ENCODE results near the gene WNT8B. TPM values are rescaled to one million over a fixed set of nuclear protein-coding genes. Genes with fewer than 3 reads are reported as not detected.
A peak's percentile ranks its signal among the peaks of the same experiment; 100 is the strongest.

Gene WNT8B
- total RNA-seq, 1 donor from 2014 or later = not detected

DNA sequence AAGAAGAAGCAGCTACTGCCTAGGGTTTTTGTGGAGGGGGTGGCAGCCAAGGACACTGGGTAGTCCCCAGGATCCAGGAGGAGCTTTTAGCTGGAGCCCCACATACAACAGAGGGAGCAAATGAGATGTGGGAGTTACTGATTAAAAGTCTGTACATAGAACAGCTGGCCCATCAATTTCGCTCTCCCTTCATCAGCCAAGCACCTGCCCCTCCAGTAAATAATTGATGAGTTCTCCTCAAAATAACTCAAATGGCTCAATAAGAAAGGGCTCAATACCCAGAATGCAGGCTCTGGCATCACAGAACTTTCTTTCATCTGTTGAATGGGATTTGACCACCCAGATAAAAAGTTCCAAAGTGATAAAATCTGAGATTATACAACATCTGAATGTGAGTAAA is 15.1 kb upstream of the WNT8B start:
- no peaks in the 10 kb centered on the region for H3K27me3 ChIP-seq (ENCODE audit: control insufficient read depth in 3 of 3, insufficient read depth in 3 of 3, low read length in 3 of 3)
- no peaks in the 10 kb centered on the region for H3K36me3 ChIP-seq (ENCODE audit: control insufficient read depth in 3 of 3, insufficient read depth in 3 of 3, low read length in 3 of 3)
- no peak overlapping the region for H3K4me3 ChIP-seq (ENCODE audit: low read length in 3 of 3)
- no peak overlapping the region for H3K9ac ChIP-seq (ENCODE audit: low read depth in 1 of 3, low read length in 3 of 3)
- H3K4me1 ChIP-seq (ENCODE audit: control insufficient read depth in 3 of 3, insufficient read depth in 3 of 3, low read length in 3 of 3) = no peaks in the 10 kb centered on the region
- no peak overlapping the region for H3K27ac ChIP-seq (ENCODE audit: low read depth, low read length)
- peaks cover 0 to 3% (median 0%) of the 10 kb centered on the region in 3 donors for H3K9me3 ChIP-seq (ENCODE audit: control insufficient read depth in 3 of 3, low read length in 3 of 3)

- peaks cover 0 to 3% (median 0%) of the 10 kb centered on the region in 3 donors for H3K9me3 ChIP-seq (ENCODE audit: control insufficient read depth in 3 of 3, low read length in 3 of 3)
- H3K27me3 ChIP-seq (ENCODE audit: control insufficient read depth in 3 of 3, insufficient read depth in 3 of 3, low read length in 3 of 3) = no peaks in the 10 kb centered on the region
- no peak overlapping the region for H3K27ac ChIP-seq (ENCODE audit: low read depth, low read length)
- H3K4me1 ChIP-seq (ENCODE audit: control insufficient read depth in 3 of 3, insufficient read depth in 3 of 3, low read length in 3 of 3) = no peaks in the 10 kb centered on the region
- H3K4me3 ChIP-seq (ENCODE audit: low read length in 3 of 3) = no peak overlapping the region
- no peaks in the 10 kb centered on the region for H3K36me3 ChIP-seq (ENCODE audit: control insufficient read depth in 3 of 3, insufficient read depth in 3 of 3, low read length in 3 of 3)
- no peak overlapping the region for H3K9ac ChIP-seq (ENCODE audit: low read depth in 1 of 3, low read length in 3 of 3)
Measured at GRCh38 chr10:100448951-100449350, 13.9 kb upstream of the WNT8B start.

GRCh38 chr10:100468322-100468721 is 5.5 kb downstream of the WNT8B start:
- H3K27ac ChIP-seq (ENCODE audit: low read depth, low read length) = no peak overlapping the region
- H3K9me3 ChIP-seq (ENCODE audit: control insufficient read depth in 3 of 3, low read length in 3 of 3) = no peaks in the 10 kb centered on the region
- H3K9ac ChIP-seq (ENCODE audit: low read depth in 1 of 3, low read length in 3 of 3) = no peak overlapping the region
- no peaks in the 10 kb centered on the region for H3K27me3 ChIP-seq (ENCODE audit: control insufficient read depth in 3 of 3, insufficient read depth in 3 of 3, low read length in 3 of 3)
- no peaks in the 10 kb centered on the region for H3K36me3 ChIP-seq (ENCODE audit: control insufficient read depth in 3 of 3, insufficient read depth in 3 of 3, low read length in 3 of 3)
- no peak overlapping the region for H3K4me3 ChIP-seq (ENCODE audit: low read length in 3 of 3)
- no peaks in the 10 kb centered on the region for H3K4me1 ChIP-seq (ENCODE audit: control insufficient read depth in 3 of 3, insufficient read depth in 3 of 3, low read length in 3 of 3)

- no peaks in the 10 kb centered on the region for H3K27me3 ChIP-seq (ENCODE audit: control insufficient read depth in 3 of 3, insufficient read depth in 3 of 3, low read length in 3 of 3)
- H3K9ac ChIP-seq (ENCODE audit: low read depth in 1 of 3, low read length in 3 of 3) = no peak overlapping the region
- H3K4me1 ChIP-seq (ENCODE audit: control insufficient read depth in 3 of 3, insufficient read depth in 3 of 3, low read length in 3 of 3) = no peaks in the 10 kb centered on the region
- no peak overlapping the region for H3K27ac ChIP-seq (ENCODE audit: low read depth, low read length)
- no peak overlapping the region for H3K4me3 ChIP-seq (ENCODE audit: low read length in 3 of 3)
- H3K36me3 ChIP-seq (ENCODE audit: control insufficient read depth in 3 of 3, insufficient read depth in 3 of 3, low read length in 3 of 3) = no peaks in the 10 kb centered on the region
- no peaks in the 10 kb centered on the region for H3K9me3 ChIP-seq (ENCODE audit: control insufficient read depth in 3 of 3, low read length in 3 of 3)
Measured at GRCh38 chr10:100468978-100469377, 6.2 kb downstream of the WNT8B start.

GRCh38 chr10:100469756-100470155 is 6.9 kb downstream of the WNT8B start:
- Histone ChIP-seq H3K36me3 (ENCODE audit: control insufficient read depth in 3 of 3, insufficient read depth in 3 of 3, low read length in 3 of 3) (no peaks in the 10 kb centered on the region), H3K27ac (ENCODE audit: low read depth, low read length) (no peak overlapping the region), H3K4me1 (ENCODE audit: control insufficient read depth in 3 of 3, insufficient read depth in 3 of 3, low read length in 3 of 3) (no peaks in the 10 kb centered on the region), H3K4me3 (ENCODE audit: low read length in 3 of 3) (no peak overlapping the region), H3K9me3 (ENCODE audit: control insufficient read depth in 3 of 3, low read length in 3 of 3) (no peaks in the 10 kb centered on the region), H3K27me3 (ENCODE audit: control insufficient read depth in 3 of 3, insufficient read depth in 3 of 3, low read length in 3 of 3) (no peaks in the 10 kb centered on the region), H3K9ac (ENCODE audit: low read depth in 1 of 3, low read length in 3 of 3) (no peak overlapping the region)

GRCh38 chr10:100470367-100470766 is 7.6 kb downstream of the WNT8B start:
- no peaks in the 10 kb centered on the region for H3K27me3 ChIP-seq (ENCODE audit: control insufficient read depth in 3 of 3, insufficient read depth in 3 of 3, low read length in 3 of 3)
- H3K36me3 ChIP-seq (ENCODE audit: control insufficient read depth in 3 of 3, insufficient read depth in 3 of 3, low read length in 3 of 3) = no peaks in the 10 kb centered on the region
- no peaks in the 10 kb centered on the region for H3K9me3 ChIP-seq (ENCODE audit: control insufficient read depth in 3 of 3, low read length in 3 of 3)
- no peaks in the 10 kb centered on the region for H3K4me1 ChIP-seq (ENCODE audit: control insufficient read depth in 3 of 3, insufficient read depth in 3 of 3, low read length in 3 of 3)
- no peak overlapping the region for H3K27ac ChIP-seq (ENCODE audit: low read depth, low read length)
- no peak overlapping the region for H3K9ac ChIP-seq (ENCODE audit: low read depth in 1 of 3, low read length in 3 of 3)
- H3K4me3 ChIP-seq (ENCODE audit: low read length in 3 of 3) = no peak overlapping the region

- Histone ChIP-seq H3K27ac (ENCODE audit: low read depth, low read length) (no peak overlapping the region), H3K9ac (ENCODE audit: low read depth in 1 of 3, low read length in 3 of 3) (no peak overlapping the region), H3K4me1 (ENCODE audit: control insufficient read depth in 3 of 3, insufficient read depth in 3 of 3, low read length in 3 of 3) (peaks cover 13 to 14% (median 14%) of the 10 kb centered on the region in 3 donors), H3K9me3 (ENCODE audit: control insufficient read depth in 3 of 3, low read length in 3 of 3) (no peaks in the 10 kb centered on the region), H3K27me3 (ENCODE audit: control insufficient read depth in 3 of 3, insufficient read depth in 3 of 3, low read length in 3 of 3) (peaks cover 18 to 28% (median 21%) of the 10 kb centered on the region in 3 donors), H3K4me3 (ENCODE audit: low read length in 3 of 3) (no peak overlapping the region), H3K36me3 (ENCODE audit: control insufficient read depth in 3 of 3, insufficient read depth in 3 of 3, low read length in 3 of 3) (no peaks in the 10 kb centered on the region)
Measured at GRCh38 chr10:100477970-100478369, 15.2 kb downstream of the WNT8B start.

DNA sequence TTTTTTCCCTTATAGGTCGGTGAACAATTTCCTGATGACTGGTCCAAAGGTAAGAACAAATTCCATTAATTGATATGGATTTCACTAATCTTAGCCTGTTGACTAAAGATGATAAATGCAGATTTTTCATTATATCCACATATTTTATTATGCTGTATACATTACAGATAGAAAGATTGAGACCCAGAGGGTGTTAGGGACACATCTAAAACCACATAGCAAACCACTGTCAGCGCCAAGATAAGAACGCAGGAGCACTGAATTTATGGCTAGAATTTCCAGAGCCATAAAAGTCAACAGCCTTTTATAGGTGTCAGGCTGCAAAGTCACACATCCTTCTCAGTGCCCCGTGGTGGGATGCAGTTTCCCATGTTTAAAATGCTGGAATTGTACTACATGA is 16.2 kb downstream of the WNT8B start:
- Histone ChIP-seq H3K9ac (ENCODE audit: low read depth in 1 of 3, low read length in 3 of 3) (no peak overlapping the region), H3K27ac (ENCODE audit: low read depth, low read length) (no peak overlapping the region), H3K4me1 (ENCODE audit: control insufficient read depth in 3 of 3, insufficient read depth in 3 of 3, low read length in 3 of 3) (peaks cover 14 to 15% (median 15%) of the 10 kb centered on the region in 3 donors), H3K4me3 (ENCODE audit: low read length in 3 of 3) (no peak overlapping the region), H3K9me3 (ENCODE audit: control insufficient read depth in 3 of 3, low read length in 3 of 3) (no peaks in the 10 kb centered on the region), H3K27me3 (ENCODE audit: control insufficient read depth in 3 of 3, insufficient read depth in 3 of 3, low read length in 3 of 3) (peaks cover 18 to 28% (median 21%) of the 10 kb centered on the region in 3 donors), H3K36me3 (ENCODE audit: control insufficient read depth in 3 of 3, insufficient read depth in 3 of 3, low read length in 3 of 3) (no peaks in the 10 kb centered on the region)

- no peak overlapping the region for H3K4me3 ChIP-seq (ENCODE audit: low read length in 3 of 3)
- H3K27me3 ChIP-seq (ENCODE audit: control insufficient read depth in 3 of 3, insufficient read depth in 3 of 3, low read length in 3 of 3) = peaks cover 18 to 28% (median 21%) of the 10 kb centered on the region in 3 donors
- no peak overlapping the region for H3K27ac ChIP-seq (ENCODE audit: low read depth, low read length)
- no peaks in the 10 kb centered on the region for H3K9me3 ChIP-seq (ENCODE audit: control insufficient read depth in 3 of 3, low read length in 3 of 3)
- peaks cover 14 to 15% (median 15%) of the 10 kb centered on the region in 3 donors for H3K4me1 ChIP-seq (ENCODE audit: control insufficient read depth in 3 of 3, insufficient read depth in 3 of 3, low read length in 3 of 3)
- H3K9ac ChIP-seq (ENCODE audit: low read depth in 1 of 3, low read length in 3 of 3) = no peak overlapping the region
- peaks cover 2 to 5% (median 2%) of the 10 kb centered on the region in 3 donors for H3K36me3 ChIP-seq (ENCODE audit: control insufficient read depth in 3 of 3, insufficient read depth in 3 of 3, low read length in 3 of 3)
Measured at GRCh38 chr10:100480002-100480401, 17.2 kb downstream of the WNT8B start.

GRCh38 chr10:100481462-100482081 is 18.8 kb downstream of the WNT8B start:
- peaks cover 18 to 28% (median 21%) of the 10 kb centered on the region in 3 donors for H3K27me3 ChIP-seq (ENCODE audit: control insufficient read depth in 3 of 3, insufficient read depth in 3 of 3, low read length in 3 of 3)
- H3K9ac ChIP-seq (ENCODE audit: low read depth in 1 of 3, low read length in 3 of 3) = peak overlapping the region; percentile 4 to 75 (median 69)
- H3K4me3 ChIP-seq (ENCODE audit: low read length in 3 of 3) = peak overlapping the region; percentile 63 to 75 (median 68)
- peaks cover 14 to 15% (median 15%) of the 10 kb centered on the region in 3 donors for H3K4me1 ChIP-seq (ENCODE audit: control insufficient read depth in 3 of 3, insufficient read depth in 3 of 3, low read length in 3 of 3)
- no peak overlapping the region for H3K27ac ChIP-seq (ENCODE audit: low read depth, low read length)
- no peaks in the 10 kb centered on the region for H3K9me3 ChIP-seq (ENCODE audit: control insufficient read depth in 3 of 3, low read length in 3 of 3)
- H3K36me3 ChIP-seq (ENCODE audit: control insufficient read depth in 3 of 3, insufficient read depth in 3 of 3, low read length in 3 of 3) = peaks cover 2 to 15% (median 8%) of the 10 kb centered on the region in 3 donors

Data from skeletal muscle tissue (tissue), 4 donors.